ENCODE results near the gene POU5F1. TPM values are rescaled to one million over a fixed set of nuclear protein-coding genes. Genes with fewer than 3 reads are reported as not detected.

POU5F1 gene
- polyA plus RNA-seq, 1 of the 3 experiments (the other 2 are of a cell fraction): not detected

DNA sequence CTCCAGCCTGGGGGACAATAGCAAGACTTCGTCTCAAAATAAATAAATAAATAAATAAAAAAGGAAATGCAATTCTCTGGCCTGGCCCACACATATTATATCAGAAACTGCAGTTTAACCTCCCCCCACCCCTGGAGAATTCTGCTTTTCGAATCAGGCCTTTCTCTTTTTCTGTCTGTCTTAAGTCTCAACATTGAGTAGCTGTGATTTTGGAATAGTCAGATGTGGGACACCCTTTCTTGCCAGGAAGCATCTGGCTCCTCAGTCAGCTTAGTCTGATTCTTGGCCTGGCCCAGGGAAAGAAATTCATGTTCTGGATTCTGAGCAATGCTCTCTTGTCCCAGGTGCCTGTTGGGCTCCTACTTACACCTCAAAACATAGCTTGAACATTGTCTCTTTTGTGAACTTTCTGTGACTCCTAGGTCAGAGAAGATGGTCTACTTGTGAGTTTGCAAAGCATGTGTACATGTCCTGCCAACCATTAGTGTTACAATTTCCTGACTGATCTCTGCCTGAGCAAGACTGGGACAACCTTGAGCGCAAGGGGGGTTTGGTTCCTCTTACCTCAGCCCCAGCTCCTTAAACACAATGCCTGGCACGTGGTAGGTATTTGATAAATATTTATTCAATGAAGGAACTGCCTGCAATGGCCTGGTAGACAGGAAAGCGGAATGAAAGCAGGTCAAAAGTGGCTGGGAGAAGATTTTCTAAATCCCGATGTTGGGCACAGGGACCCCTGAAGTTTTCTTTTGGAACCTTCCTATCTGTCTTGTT is 23.8 kb upstream of the POU5F1 start:
- H3K36me3 ChIP-seq (replicated peaks in 1 of 2; ENCODE audit: control insufficient read depth in 1 of 2, insufficient read depth in 2 of 2, low read length in 1 of 2): no peaks in the 10 kb centered on the region
- DNase-seq: no peak
- ChIA-PET CTCF (interaction anchor here (0.6 to 5.2 kb wide), 5 partner anchors 57 to 172 kb away, joined by 3 to 89 read pairs (median 3); partner anchors contain the start of gene PSORS1C2), POLR2A (no interaction called here)
- no peak overlapping the region for H2AFZ ChIP-seq (ENCODE audit: low read depth)
- H3K9me2 ChIP-seq: no peaks in the 10 kb centered on the region
- H3F3A ChIP-seq (replicated peaks; ENCODE audit: insufficient read depth): no peaks in the 10 kb centered on the region
- TF ChIP-seq REST (IDR thresholded peaks at IDR 0.05; ENCODE audit: low read depth, low read length) (no peak), PBX3 (IDR thresholded peaks at IDR 0.05) (no peak), TEAD4 (IDR thresholded peaks at IDR 0.05; ENCODE audit: borderline replicate concordance, insufficient read depth) (no peak), IRF3 (IDR thresholded peaks at IDR 0.05; ENCODE audit: low read depth, low read length) (no peak), POLR2AphosphoS5 (IDR thresholded peaks at IDR 0.05; ENCODE audit: low read depth, low read length) (no peak)
- TF ChIP-seq, protein P1, sequence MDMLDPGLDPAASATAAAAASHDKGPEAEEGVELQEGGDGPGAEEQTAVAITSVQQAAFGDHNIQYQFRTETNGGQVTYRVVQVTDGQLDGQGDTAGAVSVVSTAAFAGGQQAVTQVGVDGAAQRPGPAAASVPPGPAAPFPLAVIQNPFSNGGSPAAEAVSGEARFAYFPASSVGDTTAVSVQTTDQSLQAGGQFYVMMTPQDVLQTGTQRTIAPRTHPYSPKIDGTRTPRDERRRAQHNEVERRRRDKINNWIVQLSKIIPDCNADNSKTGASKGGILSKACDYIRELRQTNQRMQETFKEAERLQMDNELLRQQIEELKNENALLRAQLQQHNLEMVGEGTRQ (IDR thresholded peaks at IDR 0.05; ENCODE audit: borderline replicate concordance, low read depth, low read length): no peak
- no peak overlapping the region for H3K27ac ChIP-seq (ENCODE audit: low read depth in 2 of 2, low read length in 1 of 2)
- H3K4me1 ChIP-seq (ENCODE audit: control insufficient read depth in 1 of 2, insufficient read depth in 2 of 2, low read depth in 1 of 2, low read length in 1 of 2): peaks cover 0 to 5% of the 10 kb centered on the region in 2 experiments; a peak in 1 of 4 replicates
- WGBS (ENCODE audit: low lambda C conversion rate): 71% methylated on average over 5 of the region's 6 CpGs
- no peaks in the 10 kb centered on the region for H3K9me3 ChIP-seq
- peaks cover 7% of the 10 kb centered on the region; the same call in 1 of the 2 replicates for H3K79me2 ChIP-seq (ENCODE audit: insufficient read depth)
- H4K20me1 ChIP-seq (ENCODE audit: insufficient read depth): no peaks in the 10 kb centered on the region
- H3K9ac ChIP-seq: no peak overlapping the region
- H3K4me3 ChIP-seq (ENCODE audit: low read depth in 2 of 2, low read length in 1 of 2): no peak overlapping the region
- no peak overlapping the region for H3K4me2 ChIP-seq
- no peaks in the 10 kb centered on the region for H3K27me3 ChIP-seq (ENCODE audit: insufficient read depth)

DNA sequence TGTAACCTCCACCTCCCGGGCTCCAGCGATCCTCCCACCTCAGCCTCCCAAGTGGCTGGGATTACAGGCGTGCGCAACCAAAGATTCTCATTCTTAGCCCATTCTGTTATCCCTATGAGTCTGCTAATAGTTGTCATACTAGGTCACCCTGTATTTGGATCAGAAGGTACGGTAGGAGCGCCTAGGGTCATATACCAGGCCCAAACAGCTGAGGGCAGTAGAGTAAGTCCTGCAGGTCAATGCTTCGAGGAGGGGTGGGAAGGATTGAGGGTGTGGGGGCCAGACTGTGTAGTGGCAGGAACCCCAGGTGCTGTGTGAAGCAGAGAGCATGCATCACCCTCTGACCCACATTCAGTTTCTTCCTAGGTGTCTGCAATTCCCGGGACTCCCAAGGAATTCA is 22.7 kb upstream of the POU5F1 start:
- ChIA-PET CTCF (interaction anchor here (0.7 to 5.2 kb wide), 18 partner anchors 12 to 394 kb away, joined by 3 to 89 read pairs (median 6); partner anchors contain the start of gene PSORS1C2), POLR2A (no interaction called here)
- Histone ChIP-seq H3K27me3 (ENCODE audit: insufficient read depth) (no peaks in the 10 kb centered on the region), H4K20me1 (ENCODE audit: insufficient read depth) (no peaks in the 10 kb centered on the region), H3K4me2 (no peak overlapping the region), H3K9ac (no peak overlapping the region), H3K27ac (ENCODE audit: low read depth in 2 of 2, low read length in 1 of 2) (no peak overlapping the region), H3F3A (replicated peaks; ENCODE audit: insufficient read depth) (no peaks in the 10 kb centered on the region), H3K9me2 (no peaks in the 10 kb centered on the region), H3K36me3 (replicated peaks in 1 of 2; ENCODE audit: control insufficient read depth in 1 of 2, insufficient read depth in 2 of 2, low read length in 1 of 2) (no peaks in the 10 kb centered on the region), H3K4me1 (ENCODE audit: control insufficient read depth in 1 of 2, insufficient read depth in 2 of 2, low read depth in 1 of 2, low read length in 1 of 2) (peaks cover 0 to 5% of the 10 kb centered on the region in 2 experiments; a peak in 1 of 4 replicates), H2AFZ (ENCODE audit: low read depth) (no peak overlapping the region), H3K79me2 (ENCODE audit: insufficient read depth) (no peaks in the 10 kb centered on the region), H3K4me3 (ENCODE audit: low read depth in 2 of 2, low read length in 1 of 2) (no peak overlapping the region), H3K9me3 (no peaks in the 10 kb centered on the region)
- no peak for DNase-seq
- 70% methylated on average over 8 of the region's 8 CpGs for WGBS (ENCODE audit: low lambda C conversion rate)
- TF ChIP-seq FOSL2 (IDR thresholded peaks at IDR 0.05; ENCODE audit: borderline replicate concordance, low read depth): no peak
